Ammon's horn (tissue), 1 donor: ENCODE results near the gene ERV3-1.
"Not testable (repeated sequence)": the region's sequence is repeated elsewhere in the genome, so short reads cannot be mapped to it uniquely, and the experiment has no call there.

Experiments used
- DNase-seq: peaks from one replicate; pipeline ENCODE4 v3.0.0-alpha.2; 2016; ENCODE audit warnings: low spot score

ERV3-1 gene

GRCh38 chr7:65001291-65001814, 5.1 kb downstream of the ERV3-1 start:
- no peak for DNase-seq

GRCh38 chr7:64999165-65000004, 7.1 kb downstream of the ERV3-1 start:
- peak; percentile 8 for DNase-seq

GRCh38 chr7:64998865-64999164, 7.7 kb downstream of the ERV3-1 start:
- no peak for DNase-seq

- no peak for DNase-seq
These were observed 8.5 kb downstream of the ERV3-1 start for GRCh38 chr7:64997927-64998391.

GRCh38 chr7:64997164-64997908, 9.2 kb downstream of the ERV3-1 start:
- DNase-seq, result no peak

- DNase-seq, result no peak
These were observed 10.2 kb downstream of the ERV3-1 start for GRCh38 chr7:64996305-64996704.

GRCh38 chr7:64993901-64994300, 12.6 kb downstream of the ERV3-1 start:
- no peak for DNase-seq

- no peak for DNase-seq
These were observed 13.5 kb downstream of the ERV3-1 start for GRCh38 chr7:64992971-64993370.

- DNase-seq, result no peak
These were observed 15.6 kb downstream of the ERV3-1 start, which contains the start of gene ZNF117 for GRCh38 chr7:64990936-64991335. TSS of gene ZNF117 (minus strand) at chr7:64991036.

- DNase-seq, result no peak
These were observed 16.3 kb downstream of the ERV3-1 start for GRCh38 chr7:64990216-64990615.

GRCh38 chr7:64978497-64979203, 27.8 kb downstream of the ERV3-1 start:
- no peak for DNase-seq

- DNase-seq, result no peak
These were observed 40.9 kb downstream of the ERV3-1 start for GRCh38 chr7:64965594-64965993.

GRCh38 chr7:64959072-64959747, 47.3 kb downstream of the ERV3-1 start:
- DNase-seq, result no peak

GRCh38 chr7:64951250-64951848, 55.1 kb downstream of the ERV3-1 start:
- DNase-seq, result peak; percentile 70

- not testable (repeated sequence) for DNase-seq
These were observed 55.8 kb downstream of the ERV3-1 start for GRCh38 chr7:64950673-64951072.

GRCh38 chr7:64948774-64949173, 57.7 kb downstream of the ERV3-1 start:
- DNase-seq, result not testable (repeated sequence)

- DNase-seq, result no peak
These were observed 59.1 kb downstream of the ERV3-1 start for GRCh38 chr7:64947252-64948000.

- no peak for DNase-seq
These were observed 59.7 kb downstream of the ERV3-1 start for GRCh38 chr7:64946772-64947171.

GRCh38 chr7:64945503-64946175, 60.8 kb downstream of the ERV3-1 start:
- no peak for DNase-seq
